ENCODE data around the gene SLC24A3. TPM values are rescaled to one million over a fixed set of nuclear protein-coding genes. Genes with fewer than 3 reads are reported as not detected.

The SLC24A3 gene
- total RNA-seq, 3 donors from 2014 or later = 4.3 to 34.9 (median 5.7) TPM

DNA sequence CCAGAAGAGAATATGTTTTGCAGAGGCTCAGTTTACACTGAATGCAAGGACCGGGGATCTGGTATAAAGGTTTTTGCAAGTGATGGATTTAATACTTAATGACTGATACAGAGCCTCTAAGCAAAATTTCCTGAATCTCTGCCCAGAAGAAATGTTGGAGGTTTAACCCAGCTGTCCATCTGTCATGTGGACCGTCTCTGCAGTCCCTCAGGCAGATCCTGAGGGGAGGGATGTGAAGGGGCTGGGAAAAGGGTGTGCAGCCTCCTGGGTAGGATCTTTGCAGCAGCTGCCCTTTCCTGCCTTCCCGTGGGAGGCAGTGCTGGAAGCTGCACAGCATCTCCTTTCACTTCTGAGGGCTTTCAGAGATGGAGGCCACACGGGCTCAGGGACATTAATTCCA lies 207.0 kb downstream of the SLC24A3 start:
- H3K9me3 ChIP-seq = no peaks in the 10 kb centered on the region
- TF ChIP-seq, protein P1, sequence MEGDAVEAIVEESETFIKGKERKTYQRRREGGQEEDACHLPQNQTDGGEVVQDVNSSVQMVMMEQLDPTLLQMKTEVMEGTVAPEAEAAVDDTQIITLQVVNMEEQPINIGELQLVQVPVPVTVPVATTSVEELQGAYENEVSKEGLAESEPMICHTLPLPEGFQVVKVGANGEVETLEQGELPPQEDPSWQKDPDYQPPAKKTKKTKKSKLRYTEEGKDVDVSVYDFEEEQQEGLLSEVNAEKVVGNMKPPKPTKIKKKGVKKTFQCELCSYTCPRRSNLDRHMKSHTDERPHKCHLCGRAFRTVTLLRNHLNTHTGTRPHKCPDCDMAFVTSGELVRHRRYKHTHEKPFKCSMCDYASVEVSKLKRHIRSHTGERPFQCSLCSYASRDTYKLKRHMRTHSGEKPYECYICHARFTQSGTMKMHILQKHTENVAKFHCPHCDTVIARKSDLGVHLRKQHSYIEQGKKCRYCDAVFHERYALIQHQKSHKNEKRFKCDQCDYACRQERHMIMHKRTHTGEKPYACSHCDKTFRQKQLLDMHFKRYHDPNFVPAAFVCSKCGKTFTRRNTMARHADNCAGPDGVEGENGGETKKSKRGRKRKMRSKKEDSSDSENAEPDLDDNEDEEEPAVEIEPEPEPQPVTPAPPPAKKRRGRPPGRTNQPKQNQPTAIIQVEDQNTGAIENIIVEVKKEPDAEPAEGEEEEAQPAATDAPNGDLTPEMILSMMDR (IDR thresholded peaks at IDR 0.05) = no peak
- intact Hi-C loops (cut with DNase I, micrococcal nuclease) = no loop called here
- no peaks in the 10 kb centered on the region for H3K4me1 ChIP-seq (ENCODE audit: low read depth)
- no peaks in the 10 kb centered on the region for H3K36me3 ChIP-seq (ENCODE audit: low read depth)
- no peak for DNase-seq
- ATAC-seq = no peak
- no peak overlapping the region for H3K4me3 ChIP-seq

DNA sequence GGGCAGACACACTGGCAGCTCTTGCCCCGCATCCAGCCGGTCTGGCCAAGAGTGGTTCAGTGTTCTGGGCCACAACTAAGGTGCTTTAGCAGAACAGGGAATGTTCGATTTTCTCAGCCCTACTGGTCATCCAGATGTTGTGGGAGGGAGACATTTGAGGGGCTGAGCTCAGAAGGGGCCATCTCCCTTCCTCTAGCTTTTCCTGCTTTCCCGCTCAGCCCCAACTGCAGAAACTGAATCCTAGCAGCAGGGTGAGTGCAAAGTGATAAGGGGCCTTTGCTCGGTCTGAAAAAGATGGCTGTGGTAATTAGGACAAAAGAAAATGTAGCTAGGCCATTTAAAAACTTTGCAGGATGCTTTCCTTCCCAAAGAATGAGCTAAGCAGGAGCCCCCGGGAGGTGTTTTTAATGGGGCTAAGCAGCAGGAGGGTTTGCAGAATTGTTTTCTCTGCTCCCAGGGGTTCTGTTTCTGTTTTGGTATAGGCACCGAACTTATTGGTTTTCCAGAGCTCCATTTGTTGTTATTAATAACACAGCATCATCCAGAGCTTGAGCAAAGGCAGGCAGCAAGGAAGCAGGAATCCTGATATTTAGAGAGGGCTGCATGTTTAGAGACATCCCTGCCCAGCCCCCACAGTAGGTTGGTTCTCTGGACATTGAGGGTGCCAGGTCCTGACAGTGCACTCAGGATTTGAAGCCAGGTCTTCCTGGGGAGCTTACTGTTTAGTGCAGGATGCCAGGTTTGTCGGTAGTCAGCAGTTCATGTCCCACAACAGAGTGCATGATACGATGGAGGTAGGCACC lies 210.9 kb downstream of the SLC24A3 start:
- DNase-seq = no peak
- Histone ChIP-seq H3K36me3 (ENCODE audit: low read depth) (no peaks in the 10 kb centered on the region), H3K4me3 (no peak overlapping the region), H3K4me1 (ENCODE audit: low read depth) (no peaks in the 10 kb centered on the region), H3K9me3 (no peaks in the 10 kb centered on the region)
- ATAC-seq = no peak
- TF ChIP-seq, protein P1 (IDR thresholded peaks at IDR 0.05) = no peak
- intact Hi-C loops (cut with DNase I, micrococcal nuclease) = no loop called here

DNA sequence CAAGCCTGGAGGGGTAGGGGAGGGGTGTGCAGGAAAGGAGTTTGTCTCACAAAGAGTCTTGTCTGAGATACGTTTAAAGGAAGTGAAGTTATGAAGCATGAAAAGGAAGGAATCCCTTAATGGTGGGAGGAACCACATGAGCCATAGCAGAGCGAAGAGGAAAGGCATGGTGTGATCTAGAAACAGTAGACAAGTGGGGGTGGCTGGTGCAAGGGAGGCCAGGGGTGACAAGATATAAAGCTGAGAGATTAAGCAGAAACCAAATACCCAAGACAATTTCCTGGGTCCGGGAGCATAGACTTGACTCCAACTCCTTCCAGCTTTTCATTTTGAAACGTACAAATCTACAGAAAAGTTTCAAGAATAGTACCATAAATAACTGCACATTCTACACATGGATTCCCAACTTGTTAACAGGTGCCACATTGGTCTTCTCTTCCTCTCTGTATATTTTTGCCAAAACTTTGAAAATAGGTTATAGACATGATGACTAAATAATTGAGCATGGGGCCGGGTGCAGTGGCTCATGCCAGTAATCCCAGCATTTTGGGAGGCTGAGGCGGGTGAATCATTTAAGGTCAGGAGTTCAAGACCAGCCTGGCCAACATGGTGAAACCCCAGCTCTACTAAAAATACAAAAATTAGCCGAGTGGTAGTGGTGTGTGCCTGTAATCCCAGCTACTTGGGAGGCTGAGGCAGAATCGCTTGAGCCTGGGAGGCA lies 211.6 kb downstream of the SLC24A3 start:
- intact Hi-C loops (cut with DNase I, micrococcal nuclease) = no loop called here
- no peaks in the 10 kb centered on the region for H3K9me3 ChIP-seq
- ATAC-seq (no peak), DNase-seq (no peak)
- no peaks in the 10 kb centered on the region for H3K36me3 ChIP-seq (ENCODE audit: low read depth)
- no peak overlapping the region for H3K4me3 ChIP-seq
- no peaks in the 10 kb centered on the region for H3K4me1 ChIP-seq (ENCODE audit: low read depth)
- TF ChIP-seq, protein P1 (IDR thresholded peaks at IDR 0.05) = no peak

DNA sequence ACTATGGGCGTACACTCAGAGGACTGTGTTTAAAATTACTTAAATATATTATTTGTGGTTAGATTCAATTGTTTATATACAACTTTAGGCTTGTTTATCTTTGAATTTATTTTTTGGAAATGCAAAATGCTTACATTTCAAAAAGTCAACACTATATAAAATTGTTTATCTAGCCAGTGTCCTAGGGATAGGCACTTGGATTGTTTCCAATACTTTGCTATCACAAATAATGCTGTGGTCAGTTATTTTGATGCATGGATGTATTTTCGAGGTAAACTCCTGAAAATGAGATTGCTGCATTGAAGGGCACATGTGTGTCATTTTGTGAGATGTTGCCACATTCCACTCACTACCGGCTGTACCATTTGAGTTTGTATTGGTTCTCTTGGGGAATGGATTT lies 213.9 kb downstream of the SLC24A3 start:
- no peaks in the 10 kb centered on the region for H3K36me3 ChIP-seq (ENCODE audit: low read depth)
- intact Hi-C loops (cut with DNase I, micrococcal nuclease) = no loop called here
- no peaks in the 10 kb centered on the region for H3K9me3 ChIP-seq
- H3K4me1 ChIP-seq (ENCODE audit: low read depth) = no peaks in the 10 kb centered on the region
- DNase-seq (no peak), ATAC-seq (no peak)
- TF ChIP-seq, protein P1 (IDR thresholded peaks at IDR 0.05) = no peak
- H3K4me3 ChIP-seq = no peak overlapping the region

DNA sequence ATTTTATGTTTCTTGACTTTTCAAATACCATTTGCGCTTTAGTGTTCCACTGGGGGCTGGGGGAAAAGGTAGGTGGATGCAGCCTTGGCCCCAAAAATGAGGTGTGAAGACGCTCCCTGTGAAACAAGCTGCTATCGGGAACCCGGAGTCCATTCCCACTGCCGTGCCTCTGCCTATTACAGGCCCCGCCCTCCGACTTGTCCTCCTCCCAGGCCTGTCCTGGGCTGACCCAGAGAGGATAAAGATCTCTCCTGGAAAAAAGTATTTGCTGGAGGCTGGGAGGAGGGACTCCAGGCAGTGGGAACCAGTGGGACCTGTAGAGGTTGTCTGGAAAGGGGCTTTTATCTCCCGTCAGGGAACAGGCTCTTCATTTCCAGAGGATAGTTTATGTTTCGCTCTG lies 215.0 kb downstream of the SLC24A3 start:
- no peaks in the 10 kb centered on the region for H3K4me1 ChIP-seq (ENCODE audit: low read depth)
- intact Hi-C loops (cut with DNase I, micrococcal nuclease) = no loop called here
- no peaks in the 10 kb centered on the region for H3K9me3 ChIP-seq
- TF ChIP-seq, protein P1 (IDR thresholded peaks at IDR 0.05) = no peak
- H3K4me3 ChIP-seq = no peak overlapping the region
- H3K36me3 ChIP-seq (ENCODE audit: low read depth) = no peaks in the 10 kb centered on the region
- ATAC-seq = peak; percentile 25
- peak in 2 of 3 donors; percentile 31 to 36 for DNase-seq
